Keratinocyte (primary cell): ENCODE measurements around the gene POLR2L. TPM values are rescaled to one million over a fixed set of nuclear protein-coding genes. Genes with fewer than 3 reads are reported as not detected.

Experiments
- DNase-seq: peaks from one replicate; pipeline ENCODE4 v3.0.0-alpha.2; 2011; ENCODE audit warnings: low read depth, missing footprints, low spot score
- FAIRE-seq: peaks from 2 replicates; lab custom pipeline; 2011; peaks lifted over from hg19 to GRCh38; lab: Jason Lieb, UNC
- H2AFZ ChIP-seq: 2 replicates; pipeline ENCODE4 v1.6.0; 2012; ENCODE audit warnings: low read length, control low read depth, inconsistent platforms; ENCODE audit not compliant: control insufficient read depth
- H3K27ac ChIP-seq: 2 replicates; pipeline ENCODE4 v1.5.1; 2011; ENCODE audit warnings: low read length; ENCODE audit not compliant: control insufficient read depth, insufficient read depth
- H3K27me3 ChIP-seq: 3 replicates; pipeline ENCODE4 v1.6.0; 2011; ENCODE audit warnings: low read length; ENCODE audit not compliant: control insufficient read depth, insufficient read depth; ENCODE audit errors: extremely low read depth
- H3K36me3 ChIP-seq, 2 experiments: 2 replicates in 1 of 2; 3 replicates in 1 of 2; pipeline ENCODE4 v1.5.1; 2011; ENCODE audit warnings: low read length in 2 of 2, mild to moderate bottlenecking in 1 of 2; ENCODE audit not compliant: control insufficient read depth in 2 of 2, insufficient read depth in 2 of 2; ENCODE audit errors: extremely low read depth in 1 of 2
- H3K4me1 ChIP-seq: 3 replicates; pipeline ENCODE4 v1.5.1; 2011; ENCODE audit warnings: low read length; ENCODE audit not compliant: control insufficient read depth, insufficient read depth; ENCODE audit errors: extremely low read depth
- H3K4me2 ChIP-seq: 3 replicates; pipeline ENCODE4 v1.6.0; 2011; ENCODE audit warnings: low read depth, low read length; ENCODE audit not compliant: control insufficient read depth, insufficient read depth; ENCODE audit errors: extremely low read depth
- H3K4me3 ChIP-seq, 3 experiments: fragments of 200-600 bp in 1 of 3; sonication (generic) in 1 of 3; 2 replicates in 2 of 3; 3 replicates in 1 of 3; pipeline ENCODE4 v1.5.1; 2011 to 2016; ENCODE audit warnings: low read length in 3 of 3, mild to moderate bottlenecking in 3 of 3, control low read depth in 2 of 3, inconsistent platforms in 1 of 3, low read depth in 1 of 3, mixed read lengths in 1 of 3, mixed run types in 1 of 3, moderate library complexity in 1 of 3; ENCODE audit not compliant: control insufficient read depth in 2 of 3, insufficient read depth in 2 of 3; ENCODE audit errors: extremely low read depth in 1 of 3
- H3K79me2 ChIP-seq: 2 replicates; pipeline ENCODE4 v1.6.0; 2012; ENCODE audit warnings: low read length; ENCODE audit not compliant: control insufficient read depth, insufficient read depth
- H3K9ac ChIP-seq: 3 replicates; pipeline ENCODE4 v1.6.0; 2011; ENCODE audit warnings: low read length; ENCODE audit not compliant: control insufficient read depth, insufficient read depth; ENCODE audit errors: extremely low read depth
- H3K9me1 ChIP-seq: 3 replicates; pipeline ENCODE4 v1.6.0; 2011; ENCODE audit warnings: low read length; ENCODE audit not compliant: control insufficient read depth, insufficient read depth; ENCODE audit errors: extremely low read depth
- H3K9me3 ChIP-seq: 2 replicates; pipeline ENCODE4 v1.5.1; 2012; ENCODE audit warnings: low read depth, low read length; ENCODE audit not compliant: control insufficient read depth
- H4K20me1 ChIP-seq: 3 replicates; pipeline ENCODE4 v1.6.0; 2011; ENCODE audit warnings: low read length; ENCODE audit not compliant: control insufficient read depth, insufficient read depth; ENCODE audit errors: extremely low read depth
- EZH2 ChIP-seq: IDR thresholded peaks from one replicate; pipeline ENCODE4 v1.6.1; 2012; ENCODE audit warnings: inconsistent platforms, mild to moderate bottlenecking, low read length, moderate library complexity
- dilution Hi-C: fragments of 300-500 bp; cut with MboI; formaldehyde crosslinking; loops from one replicate; pipeline ENCODE4 v1.7.0; 2020; ENCODE audit warnings: low sequenced_read_pairs; ENCODE audit not compliant: extremely low pct_ligation_motif_present
- polyA plus RNA-seq, 5 experiments: library from polyadenylated mRNA; depleted of rRNA in 3 of 5; stranded (reverse) in 3 of 5; stranded (forward) in 1 of 5; unstranded in 1 of 5; fragments of >200 nt; gene quantifications; 1 replicate in 1 of 5; 2 replicates in 3 of 5; 3 replicates in 1 of 5; pipeline versions ENCODE4 v1.2.1 to v1.2.3, GENCODE V29; 2011 to 2012; ENCODE audit warnings: missing spikeins in 2 of 5, low read depth in 1 of 5, low replicate concordance in 1 of 5
- TF ChIP-seq, protein P1 (sequence below), 3 experiments: IDR thresholded peaks in 1 of 3; conservative IDR thresholded peaks in 1 of 3; optimal IDR thresholded peaks in 1 of 3; 2 replicates in 2 of 3; 3 replicates in 1 of 3; pipeline versions ENCODE3 to v1.5.1; 2011; ENCODE audit warnings: low read length in 3 of 3, mild to moderate bottlenecking in 3 of 3, moderate library complexity in 2 of 3, control low read depth in 1 of 3, inconsistent platforms in 1 of 3; ENCODE audit not compliant: insufficient read depth in 2 of 3; ENCODE audit errors: extremely low read depth in 1 of 3

Gene POLR2L
- polyA plus RNA-seq, 1 donor (not counting 4 experiments of a cell fraction or from before 2014, with no cell fraction given), result 145 TPM

DNA sequence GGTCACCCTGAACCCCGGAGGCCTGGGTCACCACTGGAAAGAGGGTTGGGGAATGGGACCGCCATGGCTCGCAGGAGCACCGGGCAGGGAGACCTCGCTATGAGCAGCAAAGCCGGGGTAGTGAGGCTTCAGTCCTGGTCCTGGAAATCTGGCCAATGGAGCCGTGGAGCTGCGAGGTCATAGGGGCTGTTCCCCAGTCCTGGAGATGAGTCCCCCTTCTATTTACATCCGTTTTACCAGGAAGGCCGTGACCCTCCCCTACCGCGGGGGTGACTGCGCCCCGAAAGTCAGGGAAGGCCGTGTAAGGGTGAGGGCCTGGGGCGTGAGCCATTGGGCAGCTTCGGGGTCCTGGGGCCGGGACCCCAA is 37.7 kb downstream of the POLR2L start:
- dilution Hi-C loops, result no loop called here
- FAIRE-seq, result no peak
- no peak overlapping the region for H3K27ac ChIP-seq

DNA sequence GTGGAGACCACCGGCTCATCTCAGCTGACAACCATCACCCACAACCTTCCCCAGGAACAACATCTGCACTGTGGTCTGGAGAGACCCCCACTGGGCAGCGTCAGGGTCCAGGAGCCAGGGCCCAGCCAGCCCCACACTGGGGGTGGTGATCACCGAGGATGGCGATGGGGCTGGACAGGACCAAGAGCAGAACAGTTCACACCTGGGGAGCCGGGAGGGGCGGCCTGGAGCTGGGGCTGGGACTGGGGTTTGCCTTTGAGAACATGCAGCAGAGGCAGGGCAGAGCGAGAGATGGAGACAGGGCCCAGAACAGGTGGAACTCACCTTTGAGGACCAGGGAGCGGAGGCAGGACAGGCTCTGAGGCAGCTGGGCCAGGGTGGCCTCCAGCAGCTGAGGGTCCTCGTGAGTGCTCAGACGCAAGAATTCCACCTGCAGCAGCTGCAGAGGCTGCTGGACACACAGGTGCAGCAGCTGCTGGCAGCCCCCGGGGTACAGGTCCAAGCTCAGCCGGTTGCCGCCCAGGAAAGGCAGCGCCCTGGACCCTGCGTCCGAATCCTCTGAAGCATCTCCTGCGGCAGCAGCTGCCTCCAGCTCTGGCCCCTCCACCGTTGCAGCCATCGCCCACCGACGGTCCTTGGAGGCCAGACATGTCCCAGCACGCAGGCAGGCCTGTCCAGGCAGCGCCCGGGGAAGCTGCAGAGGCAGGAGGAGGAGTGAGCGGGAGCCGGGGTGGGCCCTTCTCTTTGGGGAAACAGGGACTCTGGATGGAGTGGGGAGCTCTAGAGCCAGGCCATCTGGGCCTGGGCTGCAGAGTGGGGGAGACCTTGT is 38.3 kb downstream of the POLR2L start:
- dilution Hi-C loops, result no loop called here
- H3K79me2 ChIP-seq, result peaks cover 8% of the 10 kb centered on the region
- FAIRE-seq (no peak), DNase-seq (no peak)
- H2AFZ ChIP-seq, result peak overlapping the region; percentile 36
- no peaks in the 10 kb centered on the region for H3K9me1 ChIP-seq
- H3K4me2 ChIP-seq, result peak overlapping the region; percentile 95
- H4K20me1 ChIP-seq, result no peaks in the 10 kb centered on the region
- peaks cover 0 to 17% of the 10 kb centered on the region in 2 experiments for H3K36me3 ChIP-seq
- H3K27ac ChIP-seq, result no peak overlapping the region
- H3K9ac ChIP-seq, result peak overlapping the region; percentile 61
- no peak for TF ChIP-seq EZH2
- TF ChIP-seq, protein P1, sequence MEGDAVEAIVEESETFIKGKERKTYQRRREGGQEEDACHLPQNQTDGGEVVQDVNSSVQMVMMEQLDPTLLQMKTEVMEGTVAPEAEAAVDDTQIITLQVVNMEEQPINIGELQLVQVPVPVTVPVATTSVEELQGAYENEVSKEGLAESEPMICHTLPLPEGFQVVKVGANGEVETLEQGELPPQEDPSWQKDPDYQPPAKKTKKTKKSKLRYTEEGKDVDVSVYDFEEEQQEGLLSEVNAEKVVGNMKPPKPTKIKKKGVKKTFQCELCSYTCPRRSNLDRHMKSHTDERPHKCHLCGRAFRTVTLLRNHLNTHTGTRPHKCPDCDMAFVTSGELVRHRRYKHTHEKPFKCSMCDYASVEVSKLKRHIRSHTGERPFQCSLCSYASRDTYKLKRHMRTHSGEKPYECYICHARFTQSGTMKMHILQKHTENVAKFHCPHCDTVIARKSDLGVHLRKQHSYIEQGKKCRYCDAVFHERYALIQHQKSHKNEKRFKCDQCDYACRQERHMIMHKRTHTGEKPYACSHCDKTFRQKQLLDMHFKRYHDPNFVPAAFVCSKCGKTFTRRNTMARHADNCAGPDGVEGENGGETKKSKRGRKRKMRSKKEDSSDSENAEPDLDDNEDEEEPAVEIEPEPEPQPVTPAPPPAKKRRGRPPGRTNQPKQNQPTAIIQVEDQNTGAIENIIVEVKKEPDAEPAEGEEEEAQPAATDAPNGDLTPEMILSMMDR (optimal IDR thresholded peaks at IDR 0.05 in 1 of 3, IDR thresholded peaks at IDR 0.05 in 1 of 3, conservative IDR thresholded peaks at IDR 0.05 in 1 of 3; ENCODE audit: extremely low read depth in 1 of 3, insufficient read depth in 2 of 3, low read length in 3 of 3), result no peak
- peak overlapping the region; percentile 47 to 73 (median 72) for H3K4me3 ChIP-seq
- no peaks in the 10 kb centered on the region for H3K27me3 ChIP-seq
- H3K9me3 ChIP-seq, result no peaks in the 10 kb centered on the region
- H3K4me1 ChIP-seq, result peaks cover 20% of the 10 kb centered on the region

More for the DNA sequence above, 37.7 kb downstream of the POLR2L start:
- H2AFZ ChIP-seq, result peak overlapping the region; percentile 36
- TF ChIP-seq, protein P1 (optimal IDR thresholded peaks at IDR 0.05 in 1 of 3, IDR thresholded peaks at IDR 0.05 in 1 of 3, conservative IDR thresholded peaks at IDR 0.05 in 1 of 3; ENCODE audit: extremely low read depth in 1 of 3, insufficient read depth in 2 of 3, low read length in 3 of 3), result no peak
- no peak for TF ChIP-seq EZH2
- no peaks in the 10 kb centered on the region for H3K9me1 ChIP-seq
- H3K27me3 ChIP-seq, result no peaks in the 10 kb centered on the region
- H3K79me2 ChIP-seq, result peaks cover 11% of the 10 kb centered on the region
- no peaks in the 10 kb centered on the region for H3K9me3 ChIP-seq
- H3K4me3 ChIP-seq, result peak overlapping the region; percentile 47 to 73 (median 72)
- H3K9ac ChIP-seq, result peak overlapping the region; percentile 61
- H4K20me1 ChIP-seq, result no peaks in the 10 kb centered on the region
- H3K36me3 ChIP-seq, result peaks cover 0 to 13% of the 10 kb centered on the region in 2 experiments
- peaks cover 20% of the 10 kb centered on the region for H3K4me1 ChIP-seq
- H3K4me2 ChIP-seq, result peak overlapping the region; percentile 95
- DNase-seq, result no peak
